LNCAP (cell line): ENCODE results near the gene KIAA0040.

Experiments
- TF ChIP-seq, protein P1 (sequence below): fragments of 450-650 bp; IDR thresholded peaks from 2 replicates; pipeline ENCODE4 v1.5.1; 2017; ENCODE audit warnings: mild to moderate bottlenecking

Gene KIAA0040

GRCh38 chr1:175131095-175131494 is 61.5 kb downstream of the KIAA0040 start:
- TF ChIP-seq, protein P1, sequence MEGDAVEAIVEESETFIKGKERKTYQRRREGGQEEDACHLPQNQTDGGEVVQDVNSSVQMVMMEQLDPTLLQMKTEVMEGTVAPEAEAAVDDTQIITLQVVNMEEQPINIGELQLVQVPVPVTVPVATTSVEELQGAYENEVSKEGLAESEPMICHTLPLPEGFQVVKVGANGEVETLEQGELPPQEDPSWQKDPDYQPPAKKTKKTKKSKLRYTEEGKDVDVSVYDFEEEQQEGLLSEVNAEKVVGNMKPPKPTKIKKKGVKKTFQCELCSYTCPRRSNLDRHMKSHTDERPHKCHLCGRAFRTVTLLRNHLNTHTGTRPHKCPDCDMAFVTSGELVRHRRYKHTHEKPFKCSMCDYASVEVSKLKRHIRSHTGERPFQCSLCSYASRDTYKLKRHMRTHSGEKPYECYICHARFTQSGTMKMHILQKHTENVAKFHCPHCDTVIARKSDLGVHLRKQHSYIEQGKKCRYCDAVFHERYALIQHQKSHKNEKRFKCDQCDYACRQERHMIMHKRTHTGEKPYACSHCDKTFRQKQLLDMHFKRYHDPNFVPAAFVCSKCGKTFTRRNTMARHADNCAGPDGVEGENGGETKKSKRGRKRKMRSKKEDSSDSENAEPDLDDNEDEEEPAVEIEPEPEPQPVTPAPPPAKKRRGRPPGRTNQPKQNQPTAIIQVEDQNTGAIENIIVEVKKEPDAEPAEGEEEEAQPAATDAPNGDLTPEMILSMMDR, result no peak

- TF ChIP-seq, protein P1, result no peak
These were observed 61.9 kb downstream of the KIAA0040 start for GRCh38 chr1:175130649-175131045.

GRCh38 chr1:175129997-175130648 is 62.5 kb downstream of the KIAA0040 start:
- TF ChIP-seq, protein P1, result no peak

GRCh38 chr1:175129644-175129996 is 63.0 kb downstream of the KIAA0040 start:
- TF ChIP-seq, protein P1, result no peak

DNA sequence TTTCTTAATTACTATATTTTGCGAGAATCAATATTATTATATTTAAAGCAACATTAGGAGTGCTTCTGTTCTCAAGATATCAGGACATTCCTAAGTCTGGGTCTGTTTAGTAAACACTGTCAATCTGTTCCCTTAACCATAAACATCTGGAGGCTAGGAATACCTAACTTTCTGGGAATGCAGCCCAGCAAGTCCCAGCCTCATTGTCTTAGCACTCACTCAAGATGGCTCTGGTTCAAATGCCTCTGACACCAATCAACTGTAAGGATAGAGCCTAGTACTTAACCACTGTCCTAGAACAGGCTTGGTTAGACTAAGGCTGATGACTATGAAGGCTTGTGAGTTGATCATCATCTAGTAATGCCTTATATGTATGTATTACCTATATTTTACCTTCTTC is 63.4 kb downstream of the KIAA0040 start:
- TF ChIP-seq, protein P1, result no peak

- TF ChIP-seq, protein P1, result no peak
These were observed 64.1 kb downstream of the KIAA0040 start for GRCh38 chr1:175128523-175128922.

DNA sequence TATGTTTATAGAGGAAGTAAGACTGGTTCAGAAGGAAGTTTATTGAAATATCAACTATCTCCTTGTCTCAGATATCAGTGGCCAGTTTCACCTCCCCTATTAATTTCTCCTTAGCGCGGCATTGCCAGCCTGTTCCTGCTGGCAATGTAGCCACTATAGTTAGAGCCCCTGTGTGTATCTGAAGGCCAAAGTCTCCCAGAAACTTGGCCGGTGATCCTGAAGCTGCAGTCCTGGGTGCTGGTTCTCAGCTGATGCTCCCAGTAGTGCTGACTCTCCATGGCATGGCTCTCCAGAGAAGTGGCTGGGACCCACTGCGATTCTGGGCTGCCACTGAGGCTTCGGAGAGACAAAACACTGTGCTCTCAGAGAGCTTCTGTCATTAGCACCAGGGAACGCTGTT is 65.0 kb downstream of the KIAA0040 start:
- TF ChIP-seq, protein P1, result no peak

DNA sequence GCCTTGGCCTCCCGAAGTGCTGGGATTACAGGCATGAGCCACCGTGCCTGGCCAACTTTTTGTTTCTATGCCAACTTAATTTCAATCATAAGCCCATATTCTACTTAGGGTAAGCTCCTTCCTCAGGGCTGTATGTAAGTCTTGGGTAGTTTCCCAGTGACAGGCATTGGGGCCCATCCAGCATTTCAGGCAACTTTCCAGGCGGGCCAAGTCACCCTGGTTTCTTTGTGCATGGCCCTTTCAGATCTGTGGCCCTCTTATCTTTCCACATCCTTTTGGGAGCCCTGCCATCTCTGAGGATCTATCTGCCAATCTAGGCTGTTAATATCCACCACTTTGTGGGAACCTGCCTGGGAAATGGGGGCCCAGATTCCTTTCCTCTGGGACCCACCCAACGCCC is 66.2 kb downstream of the KIAA0040 start:
- TF ChIP-seq, protein P1, result no peak
